Effector memory CD4-positive, alpha-beta T cell (primary cell): ENCODE results near the gene CAPN15.
"Not testable (repeated sequence)": the region's sequence is repeated elsewhere in the genome, so short reads cannot be mapped to it uniquely, and the experiment has no call there.

ENCODE experiments used
- DNase-seq, 3 donors: peaks; one replicate each; pipeline ENCODE4 v3.0.0-alpha.2; 2020
- H3K27ac ChIP-seq: 2 replicates; pipeline ENCODE4 v1.7.0; 2013; ENCODE audit warnings: mild to moderate bottlenecking, low read length, moderate library complexity; ENCODE audit not compliant: insufficient read depth, poor library complexity, severe bottlenecking
- H3K27me3 ChIP-seq: replicated peaks from 2 replicates; pipeline ENCODE4 v1.7.0; 2013; ENCODE audit warnings: mild to moderate bottlenecking, low read length; ENCODE audit not compliant: insufficient read depth, control insufficient read depth, poor library complexity, severe bottlenecking
- H3K36me3 ChIP-seq: 2 replicates; pipeline ENCODE4 v1.7.0; 2013; ENCODE audit warnings: mild to moderate bottlenecking, low read length, moderate library complexity; ENCODE audit not compliant: control insufficient read depth, insufficient read depth
- H3K4me1 ChIP-seq: 2 replicates; pipeline ENCODE4 v1.7.0; 2013; ENCODE audit warnings: low read length, mild to moderate bottlenecking; ENCODE audit not compliant: control insufficient read depth, insufficient read depth, poor library complexity, severe bottlenecking
- H3K4me3 ChIP-seq: 2 replicates; pipeline ENCODE4 v1.7.0; 2013; ENCODE audit warnings: low read length, low read depth, mild to moderate bottlenecking; ENCODE audit not compliant: insufficient read depth, poor library complexity, severe bottlenecking
- H3K9me3 ChIP-seq: 2 replicates; pipeline ENCODE4 v1.7.0; 2013; ENCODE audit warnings: mild to moderate bottlenecking, low read length, moderate library complexity; ENCODE audit not compliant: control insufficient read depth

Gene CAPN15

GRCh38 chr16:507527-507926 is 20.0 kb upstream of the CAPN15 start:
- H3K9me3 ChIP-seq, H3K4me1 ChIP-seq, H3K27me3 ChIP-seq, H3K4me3 ChIP-seq, DNase-seq, H3K27ac ChIP-seq, H3K36me3 ChIP-seq: not testable (repeated sequence)

DNA sequence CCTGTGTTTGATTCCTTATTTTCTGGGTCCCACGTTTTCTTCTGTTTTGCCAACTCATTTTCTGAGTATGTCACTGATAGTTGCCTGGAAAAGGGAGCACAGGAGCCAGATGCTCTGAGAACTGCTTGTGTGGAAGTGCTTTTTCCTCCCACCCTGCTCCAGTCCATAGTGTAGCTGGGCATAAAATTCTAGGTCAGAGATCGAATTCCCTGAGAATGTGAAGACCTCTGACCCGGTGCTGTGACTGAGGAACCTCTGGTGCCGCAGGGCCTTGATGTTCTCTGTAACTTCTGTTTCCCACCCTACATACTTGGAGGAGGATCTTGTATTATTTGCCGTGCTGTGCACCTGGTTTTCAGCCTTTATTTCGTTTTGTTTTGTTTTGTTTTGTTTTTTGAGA is 19.5 kb upstream of the CAPN15 start:
- no peaks in the 10 kb centered on the region for H3K36me3 ChIP-seq
- no peaks in the 10 kb centered on the region for H3K4me1 ChIP-seq
- no peaks in the 10 kb centered on the region for H3K27me3 ChIP-seq
- H3K4me3 ChIP-seq = no peak overlapping the region
- H3K27ac ChIP-seq = no peak overlapping the region
- DNase-seq = no peak
- no peaks in the 10 kb centered on the region for H3K9me3 ChIP-seq

- H3K4me1 ChIP-seq = no peaks in the 10 kb centered on the region
- no peaks in the 10 kb centered on the region for H3K27me3 ChIP-seq
- no peaks in the 10 kb centered on the region for H3K36me3 ChIP-seq
- H3K27ac ChIP-seq = no peak overlapping the region
- no peaks in the 10 kb centered on the region for H3K9me3 ChIP-seq
- H3K4me3 ChIP-seq = no peak overlapping the region
- DNase-seq = no peak
Observed at GRCh38 chr16:508884-509736, 18.4 kb upstream of the CAPN15 start.

DNA sequence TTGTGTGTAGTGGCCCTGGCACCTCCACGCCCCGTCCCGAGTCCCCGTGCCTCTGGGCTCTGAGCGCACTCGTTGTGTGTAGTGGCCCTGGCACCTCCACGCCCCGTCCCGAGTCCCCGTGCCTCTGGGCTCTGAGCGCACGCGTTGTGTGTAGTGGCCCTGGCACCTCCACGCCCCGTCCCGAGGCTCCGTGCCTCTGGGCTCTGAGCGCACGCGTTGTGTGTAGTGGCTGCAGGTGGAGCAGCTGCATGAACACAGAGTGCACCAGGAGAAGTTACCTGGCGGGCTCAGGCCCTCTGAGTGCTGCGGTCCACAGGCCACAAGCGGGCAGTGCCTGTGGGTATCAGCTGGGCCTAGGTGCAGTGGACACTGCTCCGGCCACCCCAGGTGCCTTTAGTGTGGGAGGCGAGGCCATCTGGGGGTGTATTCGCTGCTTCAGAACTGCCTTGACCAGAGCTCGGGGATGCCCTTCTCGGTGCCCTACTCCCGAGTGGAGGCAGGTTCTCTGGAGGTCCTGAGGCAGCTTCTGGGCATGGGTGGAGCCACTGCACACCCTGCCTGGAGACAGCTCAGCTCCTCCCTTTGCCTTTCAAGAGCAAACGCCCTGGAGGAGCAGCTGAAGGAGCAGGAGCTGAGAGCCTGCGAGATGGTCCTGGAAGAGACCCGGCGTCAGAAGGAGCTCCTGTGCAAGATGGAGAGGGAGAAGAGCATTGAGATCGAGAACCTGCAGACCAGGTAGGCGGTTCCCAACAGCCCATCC is 17.3 kb upstream of the CAPN15 start:
- Histone ChIP-seq H3K4me1 (no peaks in the 10 kb centered on the region), H3K27me3 (no peaks in the 10 kb centered on the region), H3K4me3 (no peak overlapping the region), H3K27ac (no peak overlapping the region), H3K9me3 (no peaks in the 10 kb centered on the region), H3K36me3 (no peaks in the 10 kb centered on the region)
- no peak for DNase-seq

DNA sequence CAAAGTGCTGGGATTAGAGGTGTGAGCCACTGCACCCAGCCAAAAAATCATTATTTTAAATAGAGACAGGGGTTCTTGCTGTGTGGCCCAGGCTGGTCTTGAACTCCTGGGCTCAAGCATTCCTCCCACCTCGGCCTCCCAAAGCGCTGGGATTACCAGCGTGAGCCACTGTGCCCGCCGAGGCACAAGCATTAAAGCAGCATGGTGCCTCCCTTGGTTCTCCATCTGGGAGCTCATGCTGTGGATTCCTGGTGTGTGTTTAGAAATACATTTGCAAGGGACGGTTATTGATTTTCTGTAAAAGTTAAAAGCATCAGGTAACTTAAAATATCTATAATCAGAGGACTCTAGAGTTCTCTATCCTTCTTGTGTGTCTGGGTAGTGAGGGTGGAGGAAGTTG is 14.7 kb upstream of the CAPN15 start:
- H3K27ac ChIP-seq = no peak overlapping the region
- no peaks in the 10 kb centered on the region for H3K4me1 ChIP-seq
- H3K36me3 ChIP-seq = peaks cover 10% of the 10 kb centered on the region
- DNase-seq = no peak
- H3K9me3 ChIP-seq = no peaks in the 10 kb centered on the region
- no peak overlapping the region for H3K4me3 ChIP-seq
- no peaks in the 10 kb centered on the region for H3K27me3 ChIP-seq

DNA sequence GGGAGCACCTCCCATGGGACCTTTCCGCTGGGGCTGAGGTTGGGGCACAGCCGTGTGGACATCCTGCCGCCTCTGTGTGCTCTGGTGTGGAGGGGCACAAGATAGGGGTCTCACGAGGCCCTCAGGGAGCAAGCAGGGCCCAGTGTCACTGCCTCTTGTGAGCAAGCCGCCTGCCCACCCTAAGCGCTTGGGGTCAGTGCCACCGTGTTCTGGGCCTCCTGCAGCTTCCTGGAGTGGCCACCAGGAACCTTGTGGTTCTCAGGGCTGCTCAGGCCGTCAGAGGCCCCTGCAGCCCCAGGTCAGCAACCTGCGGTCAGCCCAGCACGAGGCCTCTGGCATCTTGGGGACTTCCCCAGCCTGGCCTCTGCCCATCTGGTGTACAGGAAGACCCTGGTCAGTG is 13.6 kb upstream of the CAPN15 start:
- H3K27ac ChIP-seq = no peak overlapping the region
- H3K27me3 ChIP-seq = no peaks in the 10 kb centered on the region
- no peaks in the 10 kb centered on the region for H3K4me1 ChIP-seq
- H3K9me3 ChIP-seq = no peaks in the 10 kb centered on the region
- H3K36me3 ChIP-seq = peaks cover 10% of the 10 kb centered on the region
- no peak for DNase-seq
- no peak overlapping the region for H3K4me3 ChIP-seq

- no peaks in the 10 kb centered on the region for H3K4me1 ChIP-seq
- H3K9me3 ChIP-seq = no peaks in the 10 kb centered on the region
- peaks cover 10% of the 10 kb centered on the region for H3K36me3 ChIP-seq
- no peak for DNase-seq
- no peak overlapping the region for H3K4me3 ChIP-seq
- H3K27ac ChIP-seq = no peak overlapping the region
- H3K27me3 ChIP-seq = no peaks in the 10 kb centered on the region
Observed at GRCh38 chr16:515175-515938, 12.2 kb upstream of the CAPN15 start.

GRCh38 chr16:515939-516226 is 11.6 kb upstream of the CAPN15 start:
- no peaks in the 10 kb centered on the region for H3K27me3 ChIP-seq
- no peaks in the 10 kb centered on the region for H3K9me3 ChIP-seq
- H3K4me3 ChIP-seq = no peak overlapping the region
- H3K4me1 ChIP-seq = no peaks in the 10 kb centered on the region
- H3K36me3 ChIP-seq = peaks cover 12% of the 10 kb centered on the region
- no peak overlapping the region for H3K27ac ChIP-seq
- DNase-seq = no peak

GRCh38 chr16:516301-516700 is 11.2 kb upstream of the CAPN15 start:
- no peak for DNase-seq
- Histone ChIP-seq H3K4me1 (no peaks in the 10 kb centered on the region), H3K9me3 (no peaks in the 10 kb centered on the region), H3K36me3 (peaks cover 12% of the 10 kb centered on the region), H3K27me3 (no peaks in the 10 kb centered on the region), H3K4me3 (no peak overlapping the region), H3K27ac (no peak overlapping the region)

GRCh38 chr16:518858-519257 is 8.7 kb upstream of the CAPN15 start:
- H3K27ac ChIP-seq = no peak overlapping the region
- H3K36me3 ChIP-seq = peaks cover 12% of the 10 kb centered on the region
- DNase-seq = no peak

More at GRCh38 chr16:518858-519257, 8.7 kb upstream of the CAPN15 start:
- Histone ChIP-seq H3K27me3 (no peaks in the 10 kb centered on the region), H3K4me3 (no peak overlapping the region), H3K4me1 (no peaks in the 10 kb centered on the region), H3K9me3 (no peaks in the 10 kb centered on the region)
